Measurements from ENCODE around the gene GFPT1.

GFPT1 gene

GRCh38 chr2:69386789-69387734 lies at the start of gene GFPT1:
GFPT1 (minus strand) TSS chr2:69387227; CDS start chr2:69387071, 156 bp downstream.
- peak within 1 kb of the TSS; percentile 72; the same call in 1 of the 2 replicates for H3K27ac ChIP-seq (ENCODE audit: extremely low read depth, low read depth, low read length)
- no peaks in the 10 kb centered on the region for H3K4me1 ChIP-seq (ENCODE audit: control insufficient read depth, insufficient read depth, low read length)
- H3K9me3 ChIP-seq (ENCODE audit: control insufficient read depth, insufficient read depth, low read depth, low read length), result no peaks in the 10 kb centered on the region
- peak within 1 kb of the TSS; percentile 98 for H3K4me3 ChIP-seq (ENCODE audit: low read depth, low read length)
- ChIA-PET CTCF (interaction anchor here (1.3 to 2.4 kb wide), 2 partner anchors 11 to 12 kb away, joined by 4 to 17 read pairs; no protein-coding TSS in a partner anchor), POLR2A (interaction anchor here (1.8 to 1.9 kb wide), 2 partner anchors 9 to 50 kb away, joined by 4 to 12 read pairs; partner anchors contain the start of gene NFU1)
- H3K36me3 ChIP-seq (ENCODE audit: control insufficient read depth in 2 of 2, insufficient read depth in 1 of 2, low read length in 2 of 2), result no peaks in the 10 kb centered on the region; a peak in 1 of 3 replicates
- TF ChIP-seq ZNF146 (tag by site-specific recombination; IDR thresholded peaks at IDR 0.05) (no peak), ZEB2 (tag by site-specific recombination; IDR thresholded peaks at IDR 0.05) (no peak), ZNF530 (tag by site-specific recombination; IDR thresholded peaks at IDR 0.05; ENCODE audit: low read depth) (no peak), ZIC2 (tag by site-specific recombination; IDR thresholded peaks at IDR 0.05) (peak; percentile 58), ZNF214 (tag by site-specific recombination; IDR thresholded peaks at IDR 0.05; ENCODE audit: borderline replicate concordance) (no peak), ZSCAN16 (tag by site-specific recombination; IDR thresholded peaks at IDR 0.05) (no peak), ZNF624 (tag by site-specific recombination; IDR thresholded peaks at IDR 0.05) (no peak), TCF7L2 (IDR thresholded peaks at IDR 0.05; ENCODE audit: borderline replicate concordance, low read depth, low read length) (no peak), ZNF23 (tag by site-specific recombination; IDR thresholded peaks at IDR 0.05; ENCODE audit: borderline replicate concordance) (no peak), ZFP69B (tag by site-specific recombination; IDR thresholded peaks at IDR 0.05) (no peak), GLI4 (tag by site-specific recombination; IDR thresholded peaks at IDR 0.05) (no peak), ZNF791 (tag by site-specific recombination; IDR thresholded peaks at IDR 0.05) (no peak), ZNF747 (tag by site-specific recombination; IDR thresholded peaks at IDR 0.05) (no peak), ZNF623 (tag by site-specific recombination; IDR thresholded peaks at IDR 0.05) (no peak), ZNF280C (tag by site-specific recombination; IDR thresholded peaks at IDR 0.05) (no peak), ZNF239 (tag by site-specific recombination; IDR thresholded peaks at IDR 0.05) (no peak), ZBTB6 (tag by site-specific recombination; IDR thresholded peaks at IDR 0.05) (no peak), ZNF26 (tag by site-specific recombination; IDR thresholded peaks at IDR 0.05) (no peak), ZXDB (tag by site-specific recombination; IDR thresholded peaks at IDR 0.05) (peak; percentile 25; the same call in 1 of the 2 replicates), GLI2 (tag by site-specific recombination; IDR thresholded peaks at IDR 0.05; ENCODE audit: borderline replicate concordance, low read depth) (no peak), KLF10 (tag by site-specific recombination; IDR thresholded peaks at IDR 0.05) (peak; percentile 66; the same call in 1 of the 2 replicates), ZNF221 (tag by site-specific recombination; IDR thresholded peaks at IDR 0.05; ENCODE audit: borderline replicate concordance) (no peak), ZNF266 (tag by site-specific recombination; IDR thresholded peaks at IDR 0.05; ENCODE audit: low read depth) (no peak), ZNF558 (tag by site-specific recombination; IDR thresholded peaks at IDR 0.05) (no peak), ZNF549 (tag by site-specific recombination; IDR thresholded peaks at IDR 0.05) (no peak), ZNF248 (tag by site-specific recombination; IDR thresholded peaks at IDR 0.05) (no peak), ZNF121 (tag by site-specific recombination; IDR thresholded peaks at IDR 0.05) (no peak), ZNF521 (tag by site-specific recombination; IDR thresholded peaks at IDR 0.05) (no peak), SCRT2 (tag by site-specific recombination; IDR thresholded peaks at IDR 0.05) (no peak), PRDM1 (tag by site-specific recombination; IDR thresholded peaks at IDR 0.05) (no peak), ZNF792 (tag by site-specific recombination; IDR thresholded peaks at IDR 0.05) (no peak), ZNF580 (tag by site-specific recombination; IDR thresholded peaks at IDR 0.05) (no peak), ZNF433 (tag by site-specific recombination; IDR thresholded peaks at IDR 0.05; ENCODE audit: low read depth) (no peak)

Data from HEK293 (cell line).